Fibroblast of villous mesenchyme (primary cell): ENCODE data around the gene CRTC1. TPM values are rescaled to one million over a fixed set of nuclear protein-coding genes. Genes with fewer than 3 reads are reported as not detected.

Source experiments
- DNase-seq: peaks from one replicate; pipeline ENCODE4 v3.0.0-alpha.2; 2010; ENCODE audit warnings: low read depth
- H3K4me3 ChIP-seq: 2 replicates; pipeline ENCODE4 v1.5.1; 2011; ENCODE audit warnings: low read depth, mild to moderate bottlenecking, low read length
- total RNA-seq: library from RNA; depleted of rRNA; stranded (reverse); fragments of >200 nt; gene quantifications from 2 replicates; pipeline ENCODE4 v1.2.3, GENCODE V29; 2012
- TF ChIP-seq, protein P1 (sequence below): IDR thresholded peaks from 2 replicates; pipeline ENCODE4 v1.5.1; 2012; ENCODE audit warnings: low read depth, mild to moderate bottlenecking, low read length; ENCODE audit not compliant: insufficient read depth

CRTC1 gene
- total RNA-seq, 1 donor, result 2.2 TPM

DNA sequence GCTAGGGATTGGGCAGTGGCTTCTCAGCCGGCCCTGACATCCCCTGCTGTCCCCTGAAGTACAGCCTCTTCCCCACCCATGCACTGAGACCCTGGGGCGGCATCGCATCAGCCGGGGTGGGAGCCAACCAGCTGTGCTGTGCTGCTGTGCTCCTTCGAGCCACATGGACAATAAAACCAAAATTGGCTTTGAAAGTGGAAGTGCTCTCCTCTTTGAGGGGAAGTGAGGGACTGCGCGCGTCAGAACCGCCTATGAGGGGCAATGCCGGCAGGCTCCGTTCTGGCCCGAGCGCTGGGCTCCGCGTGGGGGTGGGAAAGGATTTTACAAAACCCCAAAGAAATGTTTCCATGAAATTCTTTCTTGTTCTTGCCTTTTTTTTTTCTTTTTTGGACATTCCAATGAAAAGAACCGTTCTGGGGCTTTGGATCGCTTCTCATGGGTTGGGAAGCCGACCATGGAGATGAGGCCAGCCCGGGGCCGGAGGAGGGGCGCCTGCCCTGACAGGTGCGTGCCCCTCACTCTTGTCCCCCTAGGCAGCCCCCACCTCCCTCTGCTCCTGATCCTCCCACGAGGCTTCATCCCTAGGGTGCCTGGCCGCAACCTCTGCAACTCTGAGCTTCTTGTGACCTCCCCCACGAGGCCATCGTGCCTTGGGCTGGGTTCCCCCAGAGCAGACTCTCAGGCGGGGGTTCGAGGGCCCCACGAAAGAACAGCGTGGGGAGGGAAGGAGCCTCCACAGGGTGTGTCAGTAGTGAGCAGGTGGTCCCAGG lies 24.0 kb upstream of the CRTC1 start:
- DNase-seq, result peak; percentile 65
- no peak overlapping the region for H3K4me3 ChIP-seq
- TF ChIP-seq, protein P1, sequence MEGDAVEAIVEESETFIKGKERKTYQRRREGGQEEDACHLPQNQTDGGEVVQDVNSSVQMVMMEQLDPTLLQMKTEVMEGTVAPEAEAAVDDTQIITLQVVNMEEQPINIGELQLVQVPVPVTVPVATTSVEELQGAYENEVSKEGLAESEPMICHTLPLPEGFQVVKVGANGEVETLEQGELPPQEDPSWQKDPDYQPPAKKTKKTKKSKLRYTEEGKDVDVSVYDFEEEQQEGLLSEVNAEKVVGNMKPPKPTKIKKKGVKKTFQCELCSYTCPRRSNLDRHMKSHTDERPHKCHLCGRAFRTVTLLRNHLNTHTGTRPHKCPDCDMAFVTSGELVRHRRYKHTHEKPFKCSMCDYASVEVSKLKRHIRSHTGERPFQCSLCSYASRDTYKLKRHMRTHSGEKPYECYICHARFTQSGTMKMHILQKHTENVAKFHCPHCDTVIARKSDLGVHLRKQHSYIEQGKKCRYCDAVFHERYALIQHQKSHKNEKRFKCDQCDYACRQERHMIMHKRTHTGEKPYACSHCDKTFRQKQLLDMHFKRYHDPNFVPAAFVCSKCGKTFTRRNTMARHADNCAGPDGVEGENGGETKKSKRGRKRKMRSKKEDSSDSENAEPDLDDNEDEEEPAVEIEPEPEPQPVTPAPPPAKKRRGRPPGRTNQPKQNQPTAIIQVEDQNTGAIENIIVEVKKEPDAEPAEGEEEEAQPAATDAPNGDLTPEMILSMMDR, result no peak

DNA sequence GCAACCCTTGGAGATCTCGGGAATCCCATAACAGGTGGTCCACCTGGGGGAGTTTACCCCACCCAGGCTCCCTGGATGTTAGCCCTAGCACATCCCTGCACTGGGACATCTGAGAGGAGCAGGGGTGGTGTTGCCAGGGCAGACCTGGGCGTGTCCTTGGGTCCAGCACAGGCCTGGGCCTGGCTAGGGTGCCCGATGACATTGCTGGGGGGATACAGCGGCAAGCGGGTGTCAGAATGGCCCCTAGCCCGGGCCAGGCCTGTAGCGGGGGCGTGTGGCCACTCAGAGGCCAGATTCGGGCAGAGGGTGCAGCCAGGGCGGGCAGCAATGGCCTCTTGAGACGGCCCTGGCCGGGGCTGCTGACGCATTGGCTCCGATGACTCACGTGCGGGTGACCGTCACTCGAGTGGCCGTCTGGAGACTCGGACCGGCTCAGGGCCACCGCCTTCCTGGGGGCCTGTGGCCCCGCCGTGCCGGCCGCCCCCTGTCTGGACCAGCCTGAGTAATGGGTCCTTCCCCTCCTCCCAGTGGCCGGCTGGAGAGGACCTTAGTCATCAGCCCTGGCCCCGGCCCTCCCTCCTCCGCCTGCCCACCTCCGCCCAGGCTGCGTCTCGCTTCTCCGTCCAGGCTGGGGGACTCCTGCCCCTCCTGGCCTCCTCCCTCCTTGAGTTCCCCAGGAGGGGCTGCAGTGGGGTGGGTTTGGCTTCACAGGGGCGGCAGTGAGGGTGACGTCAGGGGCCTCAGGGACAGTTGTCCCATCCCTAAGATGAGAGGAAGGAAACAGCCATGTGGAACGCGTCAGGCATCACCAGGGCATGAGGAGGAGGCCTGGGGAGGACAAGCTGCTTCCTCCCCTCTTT lies 23.2 kb upstream of the CRTC1 start:
- TF ChIP-seq, protein P1, result no peak
- peak; percentile 80 for DNase-seq
- no peak overlapping the region for H3K4me3 ChIP-seq

DNA sequence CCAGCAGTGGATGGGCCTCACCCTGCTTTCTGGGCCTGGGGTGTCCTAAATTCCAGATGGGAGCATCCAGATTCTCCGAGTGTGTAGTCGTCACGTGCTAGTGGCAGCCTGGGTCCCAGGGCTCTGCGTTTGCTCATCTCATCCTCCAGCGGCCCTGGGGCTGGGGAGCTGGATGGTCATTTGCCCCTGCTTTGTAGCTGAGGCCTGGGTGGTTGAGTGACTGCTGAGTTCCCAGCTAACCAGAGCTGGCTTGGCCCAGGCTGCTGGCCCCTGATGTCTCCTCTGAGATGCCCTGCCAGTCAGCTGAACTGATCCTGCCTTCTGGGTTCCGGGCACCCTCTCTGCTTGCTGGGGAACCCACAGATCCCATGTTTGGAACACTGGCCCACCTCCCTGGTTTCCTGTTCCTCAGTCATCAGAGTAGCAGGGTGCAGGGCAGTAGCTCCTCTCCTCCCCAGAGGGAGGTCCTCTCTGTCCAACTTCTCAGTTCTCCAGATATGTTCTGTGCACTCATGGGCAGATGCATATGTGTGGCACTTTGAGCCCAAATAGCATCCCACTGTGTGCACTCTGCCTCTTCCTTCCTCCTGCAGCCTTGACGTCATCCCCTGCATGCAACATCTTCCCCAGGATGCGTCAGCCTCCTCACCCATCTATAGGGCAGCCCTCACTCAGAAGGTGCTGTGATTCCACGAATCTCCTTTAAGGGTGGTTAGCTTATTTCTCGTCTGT lies 22.4 kb upstream of the CRTC1 start:
- DNase-seq, result no peak
- H3K4me3 ChIP-seq, result no peak overlapping the region
- TF ChIP-seq, protein P1, result no peak

DNA sequence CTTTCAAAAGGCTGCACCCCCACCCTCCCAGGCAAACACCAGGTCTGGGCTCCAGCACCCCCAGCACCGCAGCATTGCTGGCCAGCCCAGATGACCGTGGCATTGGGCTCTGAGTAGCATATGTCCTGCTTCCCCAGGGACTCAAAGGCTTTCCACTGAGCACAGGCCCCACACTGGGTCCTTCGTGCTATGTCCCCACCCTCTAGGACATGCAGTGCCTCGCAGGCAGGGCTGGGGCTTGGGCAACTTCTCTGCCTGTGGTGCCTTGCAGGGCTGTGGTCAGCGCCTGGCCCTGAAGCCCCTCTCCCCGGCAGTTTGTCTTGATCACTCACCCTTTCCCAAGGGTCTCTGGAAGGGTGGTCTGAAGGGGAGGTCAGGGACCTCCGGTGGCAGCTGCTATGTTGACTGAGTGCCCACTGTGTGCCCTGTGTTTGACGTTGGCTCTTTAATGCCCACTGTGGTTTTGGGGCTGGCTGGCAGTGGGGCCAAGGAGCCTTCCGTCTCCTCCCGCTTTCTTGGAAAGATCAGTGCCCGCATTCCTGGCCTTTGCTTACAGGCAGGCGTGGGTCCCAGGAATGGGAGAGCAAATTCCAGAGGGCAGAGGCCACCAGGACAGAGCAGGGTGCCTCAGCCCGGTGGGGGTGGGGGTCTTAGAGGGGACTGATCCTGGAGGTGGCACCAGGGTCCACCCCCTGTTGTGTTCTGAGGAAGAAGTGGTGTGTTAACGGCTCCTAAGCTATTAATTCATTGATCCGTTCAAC lies 20.3 kb upstream of the CRTC1 start:
- no peak for DNase-seq
- no peak overlapping the region for H3K4me3 ChIP-seq
- TF ChIP-seq, protein P1, result no peak

DNA sequence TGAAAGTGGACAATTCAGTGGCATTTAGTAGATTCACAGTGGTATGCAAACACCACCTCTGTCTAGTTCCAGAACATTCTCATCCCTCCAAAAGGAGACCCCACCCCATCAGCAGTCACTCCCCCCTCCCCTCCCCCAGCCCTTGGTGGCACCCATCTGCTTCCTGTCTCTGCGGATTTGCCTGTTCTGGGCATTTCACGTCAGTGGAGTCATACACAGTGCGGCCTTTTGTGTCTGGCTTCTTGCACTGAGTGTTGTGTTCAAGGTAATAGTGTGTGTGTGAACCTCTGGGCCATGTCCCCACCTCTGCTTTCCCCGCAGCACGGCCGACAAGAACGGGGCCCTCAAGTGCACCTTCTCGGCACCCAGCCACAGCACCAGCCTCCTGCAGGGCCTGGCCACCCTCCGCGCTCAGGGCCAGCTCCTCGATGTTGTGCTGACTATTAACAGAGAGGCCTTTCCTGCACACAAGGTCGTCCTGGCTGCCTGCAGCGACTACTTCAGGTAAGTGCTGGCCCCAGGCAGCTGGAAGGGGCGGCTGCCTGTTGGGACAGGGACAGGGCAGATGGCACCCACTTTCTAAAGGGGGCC lies 19.4 kb upstream of the CRTC1 start:
- H3K4me3 ChIP-seq, result no peak overlapping the region
- DNase-seq, result no peak
- TF ChIP-seq, protein P1, result no peak

DNA sequence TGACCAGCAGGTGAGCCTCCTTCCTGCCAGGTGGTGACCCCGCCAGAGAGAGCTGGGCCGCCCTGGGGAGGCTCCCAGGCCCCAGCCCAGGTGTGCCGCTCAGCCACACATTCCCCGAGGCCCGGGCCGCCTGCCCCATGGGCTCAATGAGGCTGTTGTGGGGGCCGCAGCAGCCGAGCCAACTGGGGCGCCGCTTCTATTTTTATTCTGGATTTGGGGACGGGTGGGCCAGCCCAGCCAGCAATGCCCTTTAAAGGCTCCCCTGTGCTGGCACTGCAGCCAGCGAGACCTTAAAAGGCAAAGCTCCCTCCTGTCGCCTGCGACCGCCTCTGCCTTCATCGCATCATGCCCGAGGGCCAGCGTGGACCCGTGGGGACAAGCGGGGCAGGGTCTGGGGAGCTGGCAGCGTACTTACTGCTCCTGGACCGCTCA lies 17.7 kb upstream of the CRTC1 start:
- H3K4me3 ChIP-seq, result no peak overlapping the region
- TF ChIP-seq, protein P1, result no peak
- DNase-seq, result no peak
